Right lobe of liver (tissue), 6 donors: ENCODE data around the gene TLX3. TPM values are rescaled to one million over a fixed set of nuclear protein-coding genes. Genes with fewer than 3 reads are reported as not detected.

Source experiments
- ATAC-seq, 4 donors: fragments of 200-7000 bp; cut with Tn5 transposase; one replicate each; pipeline ENCODE4 v1.9.1; 2020; ENCODE audit warnings: mild to moderate bottlenecking in 4 of 4, moderate library complexity in 4 of 4
- DNase-seq, 3 donors: peaks; one replicate each; pipeline ENCODE4 v3.0.0-alpha.2; 2020
- H3K27ac ChIP-seq, 3 donors: fragments of 200-600 bp; one replicate each; pipeline ENCODE4 v1.8.0; 2022
- H3K27me3 ChIP-seq, 2 donors: fragments of 200-600 bp; one replicate each; pipeline ENCODE4 v1.8.0; 2022
- H3K36me3 ChIP-seq, 4 donors: fragments of 200-600 bp; sonication (generic) in 1 of 4; one replicate each; pipeline versions ENCODE4 v1.5.1 to v1.8.0; 2017 to 2022; ENCODE audit warnings: control low read depth in 1 of 4
- H3K4me1 ChIP-seq, 4 donors: fragments of 200-600 bp; sonication (generic) in 1 of 4; one replicate each; pipeline versions ENCODE4 v1.5.1 to v1.8.0; 2017 to 2022; ENCODE audit warnings: control low read depth in 1 of 4
- H3K4me3 ChIP-seq, 3 donors: fragments of 200-600 bp; one replicate each; pipeline ENCODE4 v1.8.0; 2022
- H3K9me3 ChIP-seq, 4 donors: fragments of 200-600 bp; sonication (generic) in 1 of 4; one replicate each; pipeline versions ENCODE4 v1.5.1 to v1.8.0; 2017 to 2022; ENCODE audit warnings: control low read depth in 1 of 4
- CTCF ChIP-seq, 4 donors: fragments of 200-600 bp in 3 of 4; fragments of 450-650 bp in 1 of 4; IDR thresholded peaks; one replicate each; pipeline versions ENCODE4 v1.5.1 to v1.8.0; 2016 to 2022; ENCODE audit warnings: antibody characterized with exemption in 4 of 4, mild to moderate bottlenecking in 2 of 4
- POLR2A ChIP-seq: fragments of 450-650 bp; IDR thresholded peaks from one replicate; pipeline ENCODE4 v1.6.1; 2017; ENCODE audit warnings: antibody characterized with exemption, mild to moderate bottlenecking
- WGBS: methylation state at CpG from one replicate; pipeline ENCODE4 v1.1.6; 2018; ENCODE audit warnings: low coverage, low lambda C conversion rate; ENCODE audit not compliant: insufficient coverage; ENCODE audit errors: missing lambda C conversion rate; 5-methylcytosine and 5-hydroxymethylcytosine counted together
- intact Hi-C, 2 donors: fragments of 100-400 bp; cut with DNase I; formaldehyde crosslinking; loops; one replicate each; pipeline versions ENCODE4 v1.11.2 to v1.14.1; 2022
- total RNA-seq, 6 experiments: library from RNA; depleted of rRNA in 2 of 6; stranded (reverse); fragments of >200 nt in 2 of 6; fragmentation: NEBNext Ultra II Directional in 3 of 6; extraction: Animal tissue kit (Norgen Biotek cat#: 25700) in 3 of 6; gene quantifications; one replicate each; pipeline versions ENCODE4 v1.1.0 to v1.2.4, GENCODE V29; 2016 to 2023
- donor health status: DM: no; HTN: yes; CAD: no.
- donor health status: DM: no; HTN: no; CAD: no.
- donor health status: DM: no; HTN: no; CAD: no.
- donor health status: DM: no; HTN: yes; CAD: no.
- donor health status: DM: no; HTN: yes; CAD: no.

Gene TLX3
- total RNA-seq, 6 experiments from 2014 or later: not detected

DNA sequence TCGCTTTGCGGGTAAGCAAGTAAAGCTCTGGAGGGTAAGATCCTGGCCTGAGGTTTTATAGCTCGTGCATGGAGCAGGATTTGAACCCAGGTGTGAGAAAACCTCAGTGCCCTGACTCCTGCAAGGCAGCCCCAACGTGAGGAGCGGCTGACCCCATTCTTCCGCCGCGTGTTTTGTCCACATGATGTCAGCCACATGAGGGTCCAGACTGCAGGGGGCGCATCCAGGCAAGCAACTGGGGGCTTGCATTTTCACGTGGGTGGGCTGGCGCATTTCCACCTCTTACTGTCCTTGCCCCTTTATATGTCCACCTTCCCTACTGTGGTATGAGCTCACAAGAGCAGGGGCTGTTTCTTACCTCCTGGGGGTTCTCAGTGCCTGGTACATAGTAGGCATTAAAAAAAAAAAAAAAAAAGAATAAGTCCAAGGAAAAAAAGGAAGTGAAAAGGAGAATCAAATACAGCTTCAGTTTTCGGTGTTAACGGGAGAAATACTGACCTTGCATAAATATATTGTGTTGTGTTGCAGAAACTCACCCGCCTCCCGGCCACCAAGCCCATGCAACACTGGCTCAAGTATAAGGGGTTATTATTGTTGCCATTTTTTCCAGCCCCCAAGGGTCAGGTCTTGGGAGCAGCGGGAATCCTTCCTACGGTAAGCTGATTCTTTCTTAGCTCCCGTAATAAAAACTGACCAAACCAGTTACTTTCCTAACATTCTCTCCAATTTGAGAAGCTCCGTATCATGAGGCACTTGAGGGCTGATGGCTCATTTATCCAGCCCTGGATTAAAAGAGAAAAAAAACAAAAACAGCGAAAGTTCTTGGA lies 15.0 kb downstream of the TLX3 start:
- Histone ChIP-seq H3K9me3 (no peaks in the 10 kb centered on the region), H3K36me3 (no peaks in the 10 kb centered on the region), H3K27me3 (peaks cover 0 to 10% of the 10 kb centered on the region in 2 donors), H3K4me3 (no peak overlapping the region), H3K27ac (no peak overlapping the region), H3K4me1 (peaks cover 0 to 2% (median 0%) of the 10 kb centered on the region in 4 donors)
- ATAC-seq (peak in 1 of 4 donors; percentile 36), DNase-seq (peak in 1 of 3 donors; percentile 37)
- intact Hi-C loops: no loop called here
- WGBS: 32% methylated on average over 19 of the region's 20 CpGs
- no peak for TF ChIP-seq POLR2A
- TF ChIP-seq CTCF (IDR thresholded peaks at IDR 0.05): no peak

DNA sequence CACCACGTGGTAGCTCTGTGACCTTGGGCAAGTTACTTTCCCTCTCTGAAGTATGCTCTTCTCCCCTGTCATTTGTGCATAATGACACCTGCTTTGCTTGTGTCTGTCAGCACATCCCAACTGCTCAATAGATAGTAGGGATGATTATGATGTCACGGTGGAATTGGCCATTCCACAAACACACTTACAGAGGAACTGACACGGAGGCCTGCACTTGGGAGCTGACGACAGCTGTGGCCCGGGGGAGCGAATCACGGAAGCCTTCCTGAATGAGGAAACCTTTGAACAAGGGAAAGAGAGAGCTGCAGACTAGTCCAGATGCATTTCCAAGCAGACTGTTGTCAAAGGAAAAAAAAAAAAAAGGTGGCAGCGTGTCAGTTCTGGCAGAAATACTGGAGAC lies 21.0 kb downstream of the TLX3 start:
- DNase-seq (no peak), ATAC-seq (no peak)
- Histone ChIP-seq H3K4me3 (no peak overlapping the region), H3K36me3 (no peaks in the 10 kb centered on the region), H3K9me3 (no peaks in the 10 kb centered on the region), H3K27me3 (no peaks in the 10 kb centered on the region), H3K27ac (no peak overlapping the region), H3K4me1 (peaks cover 0 to 2% (median 0%) of the 10 kb centered on the region in 4 donors)
- intact Hi-C loops: loop anchor here in 1 of 2 donors (10.0 kb wide), 1 partner anchor 125 kb away; no protein-coding TSS in a partner anchor
- 63% methylated on average over 5 of the region's 8 CpGs for WGBS
- TF ChIP-seq POLR2A (no peak), CTCF (IDR thresholded peaks at IDR 0.05) (no peak)

GRCh38 chr5:171335616-171336015 lies 26.6 kb downstream of the TLX3 start:
- intact Hi-C loops: loop anchor here in 1 of 2 donors (10.0 kb wide), 1 partner anchor 131 kb away; no protein-coding TSS in a partner anchor

GRCh38 chr5:171336521-171337209 lies 27.6 kb downstream of the TLX3 start:
- ATAC-seq: peak; percentile 55 to 73 (median 66)
- intact Hi-C loops: loop anchor here in 1 of 2 donors (10.0 kb wide), 1 partner anchor 132 kb away; no protein-coding TSS in a partner anchor

More at GRCh38 chr5:171335616-171336015, 26.6 kb downstream of the TLX3 start:
- H3K9me3 ChIP-seq: no peaks in the 10 kb centered on the region
- H3K4me3 ChIP-seq: no peak overlapping the region
- H3K27me3 ChIP-seq: peaks cover 0 to 3% of the 10 kb centered on the region in 2 donors
- DNase-seq (no peak), ATAC-seq (no peak)
- no peaks in the 10 kb centered on the region for H3K4me1 ChIP-seq
- H3K27ac ChIP-seq: no peak overlapping the region
- whole genome bisulfite sequencing: 29% methylated on average over 3 of the region's 8 CpGs
- no peak for TF ChIP-seq CTCF (IDR thresholded peaks at IDR 0.05)
- no peak for TF ChIP-seq POLR2A
- no peaks in the 10 kb centered on the region for H3K36me3 ChIP-seq

More at GRCh38 chr5:171336521-171337209, 27.6 kb downstream of the TLX3 start:
- Histone ChIP-seq H3K36me3 (no peaks in the 10 kb centered on the region), H3K27ac (no peak overlapping the region), H3K4me3 (peak overlapping the region in 2 of 3 donors; percentile 20 to 23), H3K9me3 (no peaks in the 10 kb centered on the region), H3K27me3 (peaks cover 0 to 3% of the 10 kb centered on the region in 2 donors), H3K4me1 (no peaks in the 10 kb centered on the region)
- 9% methylated on average over 25 of the region's 31 CpGs for WGBS
- TF ChIP-seq CTCF (IDR thresholded peaks at IDR 0.05): peak; percentile 20 to 55 (median 44)
- TF ChIP-seq POLR2A: no peak
- peak in 1 of 3 donors; percentile 27 for DNase-seq
